ENCODE measurements around the gene C17orf67. TPM values are rescaled to one million over a fixed set of nuclear protein-coding genes. Genes with fewer than 3 reads are reported as not detected.

C17orf67 gene
- total RNA-seq, 3 donors from 2014 or later: 0.48 to 2.3 (median 2.0) TPM

DNA sequence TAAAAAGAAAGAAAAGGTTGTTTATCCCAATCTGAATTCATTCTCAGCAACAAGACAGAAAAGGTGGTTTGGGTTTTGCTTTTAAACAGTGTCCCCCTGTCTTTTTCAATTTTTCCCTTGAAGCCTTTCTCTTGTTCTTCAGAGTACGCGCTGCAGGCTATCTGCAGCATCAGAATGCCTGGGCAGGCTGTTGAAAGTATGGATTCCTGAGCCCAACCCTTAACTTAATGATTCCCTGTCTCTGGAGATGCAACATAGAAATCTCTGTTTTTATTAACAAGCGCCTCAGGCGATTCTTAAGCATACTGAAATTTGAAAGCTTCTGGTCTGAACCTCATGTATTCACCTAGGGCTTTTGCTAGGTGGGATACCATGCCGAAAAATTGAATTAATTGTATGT, 32.4 kb upstream of the C17orf67 start:
- Histone ChIP-seq H3K4me3 (no peak overlapping the region), H3K27ac (no peak overlapping the region), H3K27me3 (no peaks in the 10 kb centered on the region), H3K9me3 (no peaks in the 10 kb centered on the region), H3K4me1 (no peaks in the 10 kb centered on the region), H3K36me3 (no peaks in the 10 kb centered on the region)
- no peak for DNase-seq (ENCODE audit: low spot score in 2 of 2)
- TF ChIP-seq POLR2AphosphoS5 (IDR thresholded peaks at IDR 0.05) (no peak), CTCF (IDR thresholded peaks at IDR 0.05) (no peak), POLR2A (IDR thresholded peaks at IDR 0.05) (no peak)
- intact Hi-C loops (cut with DNase I; ENCODE audit: low total_unique reads): no loop called here

- DNase-seq (ENCODE audit: low spot score in 2 of 2): no peak
- TF ChIP-seq POLR2A (IDR thresholded peaks at IDR 0.05): no peak
- no peak for TF ChIP-seq POLR2AphosphoS5 (IDR thresholded peaks at IDR 0.05)
- no peak for TF ChIP-seq CTCF (IDR thresholded peaks at IDR 0.05)
- no peaks in the 10 kb centered on the region for H3K27me3 ChIP-seq
- no peak overlapping the region for H3K4me3 ChIP-seq
- H3K9me3 ChIP-seq: no peaks in the 10 kb centered on the region
- intact Hi-C loops (cut with DNase I; ENCODE audit: low total_unique reads): no loop called here
- H3K4me1 ChIP-seq: no peaks in the 10 kb centered on the region
- H3K27ac ChIP-seq: no peak overlapping the region
- no peaks in the 10 kb centered on the region for H3K36me3 ChIP-seq
These were observed 30.3 kb upstream of the C17orf67 start for GRCh38 chr17:56863974-56864373.

DNA sequence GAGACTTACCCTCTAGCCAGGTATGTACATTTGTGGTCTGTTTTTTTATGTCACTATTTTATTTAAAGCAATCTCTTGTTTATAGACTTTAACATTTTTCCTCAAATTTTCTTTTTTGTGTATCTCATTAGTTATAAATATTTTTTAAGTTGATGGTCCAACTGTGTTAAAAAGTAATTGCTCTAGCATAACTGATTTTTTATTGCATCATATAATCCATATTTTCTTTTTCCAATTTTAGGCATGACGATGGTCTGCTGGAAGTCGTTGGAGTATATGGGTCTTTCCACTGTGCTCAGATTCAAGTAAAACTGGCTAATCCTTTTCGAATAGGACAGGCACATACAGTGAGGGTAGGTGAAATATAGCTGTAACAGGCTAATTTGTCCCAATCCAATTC, 28.2 kb upstream of the C17orf67 start:
- Histone ChIP-seq H3K4me1 (no peaks in the 10 kb centered on the region), H3K27ac (no peak overlapping the region), H3K4me3 (no peak overlapping the region), H3K9me3 (no peaks in the 10 kb centered on the region), H3K36me3 (no peaks in the 10 kb centered on the region), H3K27me3 (no peaks in the 10 kb centered on the region)
- TF ChIP-seq POLR2AphosphoS5 (IDR thresholded peaks at IDR 0.05) (no peak), POLR2A (IDR thresholded peaks at IDR 0.05) (no peak)
- intact Hi-C loops (cut with DNase I; ENCODE audit: low total_unique reads): no loop called here
- no peak for DNase-seq (ENCODE audit: low spot score in 2 of 2)

DNA sequence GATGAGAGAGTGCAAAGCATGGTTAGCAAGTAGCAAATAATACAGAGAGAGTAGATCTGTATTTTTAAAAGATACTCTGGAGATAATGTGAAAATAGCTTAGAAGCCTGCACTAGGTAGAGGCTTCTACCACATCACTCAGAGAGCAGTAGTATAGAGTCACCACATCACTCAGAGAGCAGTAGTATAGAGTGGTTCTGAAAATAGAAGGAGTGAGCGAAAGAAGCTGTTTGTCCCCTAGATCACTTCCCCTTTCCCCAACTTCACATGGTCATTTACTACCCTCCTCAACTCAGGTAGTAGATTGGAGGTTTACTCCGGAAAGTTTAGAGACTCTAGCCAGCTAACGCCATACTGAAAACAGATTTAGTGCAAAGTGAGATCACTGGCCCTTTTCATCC, 17.3 kb upstream of the C17orf67 start:
- no peak for DNase-seq (ENCODE audit: low spot score in 2 of 2)
- Histone ChIP-seq H3K27me3 (no peaks in the 10 kb centered on the region), H3K4me3 (no peak overlapping the region), H3K36me3 (no peaks in the 10 kb centered on the region), H3K9me3 (no peaks in the 10 kb centered on the region), H3K4me1 (no peaks in the 10 kb centered on the region), H3K27ac (no peak overlapping the region)
- intact Hi-C loops (cut with DNase I; ENCODE audit: low total_unique reads): no loop called here
- TF ChIP-seq CTCF (IDR thresholded peaks at IDR 0.05): no peak
- no peak for TF ChIP-seq POLR2A (IDR thresholded peaks at IDR 0.05)
- no peak for TF ChIP-seq POLR2AphosphoS5 (IDR thresholded peaks at IDR 0.05)

DNA sequence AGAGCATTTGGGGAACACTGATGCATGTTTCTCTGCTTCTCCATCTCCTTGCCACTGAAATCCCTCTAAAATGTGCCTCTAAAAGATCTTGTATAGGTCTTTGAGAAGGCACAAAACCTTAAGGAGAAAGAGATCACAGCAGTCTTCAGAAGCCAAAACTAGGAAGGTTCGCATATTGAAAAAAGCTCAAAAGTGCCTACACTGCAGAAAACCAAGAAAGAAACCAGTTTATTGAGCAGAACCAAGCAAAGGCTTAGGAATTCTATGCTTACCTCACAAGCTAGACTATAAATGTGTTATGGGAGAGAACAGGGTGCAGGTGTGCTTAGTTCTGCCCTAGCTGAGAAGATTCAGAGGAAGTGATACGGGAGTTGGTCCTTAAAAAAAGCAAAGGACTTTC, 16.9 kb upstream of the C17orf67 start:
- no peak overlapping the region for H3K27ac ChIP-seq
- TF ChIP-seq CTCF (IDR thresholded peaks at IDR 0.05) (no peak), POLR2AphosphoS5 (IDR thresholded peaks at IDR 0.05) (no peak), POLR2A (IDR thresholded peaks at IDR 0.05) (no peak)
- H3K4me3 ChIP-seq: no peak overlapping the region
- DNase-seq (ENCODE audit: low spot score in 2 of 2): no peak
- H3K36me3 ChIP-seq: no peaks in the 10 kb centered on the region
- intact Hi-C loops (cut with DNase I; ENCODE audit: low total_unique reads): no loop called here
- H3K4me1 ChIP-seq: no peaks in the 10 kb centered on the region
- H3K27me3 ChIP-seq: no peaks in the 10 kb centered on the region
- H3K9me3 ChIP-seq: no peaks in the 10 kb centered on the region

DNA sequence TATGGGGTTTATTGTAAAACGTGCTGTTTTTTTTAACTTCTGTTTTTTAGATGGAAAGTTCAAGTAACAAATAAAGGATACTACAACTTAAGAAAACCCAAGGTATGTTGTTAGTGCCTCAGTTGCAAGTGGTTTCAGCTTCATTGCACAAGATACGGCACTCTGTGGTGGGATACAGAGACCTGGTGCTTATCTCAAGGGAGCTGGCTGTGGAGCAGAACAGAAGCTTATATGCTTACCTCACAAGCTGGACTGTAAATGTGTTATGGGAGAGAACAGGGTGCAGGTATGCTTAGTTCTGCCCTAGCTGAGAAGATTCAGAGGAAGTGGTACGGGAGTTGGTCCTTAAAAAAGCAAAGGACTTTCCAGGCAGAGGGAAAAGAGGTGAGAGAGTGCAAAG, 15.4 kb upstream of the C17orf67 start:
- Histone ChIP-seq H3K4me1 (no peaks in the 10 kb centered on the region), H3K27me3 (no peaks in the 10 kb centered on the region), H3K27ac (no peak overlapping the region), H3K9me3 (no peaks in the 10 kb centered on the region), H3K4me3 (no peak overlapping the region), H3K36me3 (no peaks in the 10 kb centered on the region)
- intact Hi-C loops (cut with DNase I; ENCODE audit: low total_unique reads): no loop called here
- TF ChIP-seq POLR2AphosphoS5 (IDR thresholded peaks at IDR 0.05) (no peak), POLR2A (IDR thresholded peaks at IDR 0.05) (no peak), CTCF (IDR thresholded peaks at IDR 0.05) (no peak)
- DNase-seq (ENCODE audit: low spot score in 2 of 2): no peak
